RWPE1 (cell line): Measurements from ENCODE around the gene SHISA2.

ENCODE experiments used
- CTCF ChIA-PET: fragments of 350-600 bp; sonication (Branson Sonifier 250); formaldehyde crosslinking; extraction: SDS; loops from one replicate; lab custom pipeline; 2021; lab: Yijun Ruan, JAX
- POLR2A ChIA-PET: fragments of 400-600 bp; formaldehyde crosslinking; extraction: SDS; loops from one replicate; lab custom pipeline; 2020; ENCODE audit warnings: antibody characterized with exemption; ENCODE audit not compliant: low non-redundant PET; lab: Yijun Ruan, JAX
- DNase-seq: peaks from one replicate; pipeline ENCODE4 v3.0.0; 2012; ENCODE audit warnings: low spot score
- H3K27ac ChIP-seq: fragments of 450-650 bp; 2 replicates; pipeline ENCODE4 v1.5.1; 2017
- CTCF ChIP-seq: fragments of 450-650 bp; conservative IDR thresholded peaks from 2 replicates; pipeline ENCODE4 v1.5.1; 2017; ENCODE audit warnings: low read depth, mild to moderate bottlenecking

SHISA2 gene

GRCh38 chr13:26011996-26012821 lies 39.6 kb downstream of the SHISA2 start:
- ChIA-PET CTCF (no interaction called here), POLR2A (no interaction called here)
- H3K27ac ChIP-seq = no peak overlapping the region
- no peak for TF ChIP-seq CTCF
- no peak for DNase-seq

- POLR2A ChIA-PET = no interaction called here
- TF ChIP-seq CTCF = no peak
- no peak overlapping the region for H3K27ac ChIP-seq
- CTCF ChIA-PET = no interaction called here
- DNase-seq = no peak
Observed at GRCh38 chr13:26011208-26011573, 40.6 kb downstream of the SHISA2 start.

- no peak overlapping the region for H3K27ac ChIP-seq
- CTCF ChIA-PET = no interaction called here
- no peak for TF ChIP-seq CTCF
- DNase-seq = no peak
- POLR2A ChIA-PET = no interaction called here
Observed at GRCh38 chr13:26010487-26011207, 41.2 kb downstream of the SHISA2 start.

GRCh38 chr13:26007261-26008125 lies 44.3 kb downstream of the SHISA2 start:
- CTCF ChIA-PET = no interaction called here
- no peak for DNase-seq
- no peak for TF ChIP-seq CTCF
- no peak overlapping the region for H3K27ac ChIP-seq
- POLR2A ChIA-PET = no interaction called here
